Esophagus muscularis mucosa (tissue), 4 donors: ENCODE data around the gene XXYLT1. TPM values are rescaled to one million over a fixed set of nuclear protein-coding genes. Genes with fewer than 3 reads are reported as not detected.

Experiments used
- DNase-seq: peaks from one replicate; pipeline ENCODE4 v3.0.0-alpha.2; 2017; ENCODE audit errors: extremely low spot score
- H3K27ac ChIP-seq, 4 donors: fragments of 200-600 bp; sonication (generic); replicated peaks in 1 of 4; 1 replicate in 3 of 4; 2 replicates in 1 of 4; pipeline ENCODE4 v1.5.1; 2016 to 2019; ENCODE audit warnings: mild to moderate bottlenecking in 1 of 4
- H3K27me3 ChIP-seq, 4 donors: fragments of 200-600 bp; sonication (generic); one replicate each; pipeline versions ENCODE4 v1.5.1 to v1.6.0; 2016 to 2019
- H3K36me3 ChIP-seq, 4 donors: fragments of 200-600 bp; sonication (generic); one replicate each; pipeline ENCODE4 v1.5.1; 2016 to 2019
- H3K4me1 ChIP-seq, 4 donors: fragments of 200-600 bp; sonication (generic); one replicate each; pipeline ENCODE4 v1.5.1; 2016 to 2019
- H3K4me3 ChIP-seq, 4 donors: fragments of 200-600 bp; sonication (generic); 1 replicate in 2 of 4; 2 replicates in 2 of 4; pipeline ENCODE4 v1.5.1; 2016 to 2019; ENCODE audit warnings: mild to moderate bottlenecking in 4 of 4, moderate library complexity in 1 of 4
- H3K9me3 ChIP-seq, 4 donors: fragments of 200-600 bp; sonication (generic); 1 replicate in 3 of 4; 2 replicates in 1 of 4; pipeline ENCODE4 v1.5.1; 2016 to 2019
- EP300 ChIP-seq: sonication (generic); formaldehyde crosslinking; IDR thresholded peaks from one replicate; pipeline ENCODE4 v1.6.1; 2017; ENCODE audit warnings: antibody characterized with exemption
- POLR2A ChIP-seq: fragments of 450-650 bp; IDR thresholded peaks from one replicate; pipeline ENCODE4 v1.6.1; 2017; ENCODE audit warnings: antibody characterized with exemption, moderate library complexity, mild to moderate bottlenecking, low read depth
- POLR2AphosphoS5 ChIP-seq, 2 donors: sonication (generic); formaldehyde crosslinking; IDR thresholded peaks; one replicate each; pipeline ENCODE4 v1.6.1; 2017; ENCODE audit warnings: antibody characterized with exemption in 2 of 2
- WGBS: methylation state at CpG from one replicate; pipeline ENCODE4 v1.1.5; 2018; 5-methylcytosine and 5-hydroxymethylcytosine counted together
- intact Hi-C: fragments of 100-400 bp; cut with DNase I; formaldehyde crosslinking; loops from one replicate; pipeline ENCODE4 v1.15.1; 2023
- total RNA-seq, 4 donors: library from RNA; depleted of rRNA; stranded (reverse); fragments of >200 nt; gene quantifications; one replicate each; pipeline versions ENCODE4 v1.1.0 to v1.2.1, GENCODE V29; 2016
- TF ChIP-seq, protein P1 (sequence below), 3 experiments: fragments of 200-600 bp in 2 of 3; fragments of 450-650 bp in 1 of 3; sonication (generic) in 2 of 3; IDR thresholded peaks; one replicate each; pipeline ENCODE4 v1.5.1; 2017 to 2019; ENCODE audit warnings: antibody characterized with exemption in 3 of 3, mild to moderate bottlenecking in 2 of 3, moderate library complexity in 1 of 3

Gene XXYLT1
- total RNA-seq, 4 donors from 2014 or later: 8.8 to 18.5 (median 13.9) TPM

DNA sequence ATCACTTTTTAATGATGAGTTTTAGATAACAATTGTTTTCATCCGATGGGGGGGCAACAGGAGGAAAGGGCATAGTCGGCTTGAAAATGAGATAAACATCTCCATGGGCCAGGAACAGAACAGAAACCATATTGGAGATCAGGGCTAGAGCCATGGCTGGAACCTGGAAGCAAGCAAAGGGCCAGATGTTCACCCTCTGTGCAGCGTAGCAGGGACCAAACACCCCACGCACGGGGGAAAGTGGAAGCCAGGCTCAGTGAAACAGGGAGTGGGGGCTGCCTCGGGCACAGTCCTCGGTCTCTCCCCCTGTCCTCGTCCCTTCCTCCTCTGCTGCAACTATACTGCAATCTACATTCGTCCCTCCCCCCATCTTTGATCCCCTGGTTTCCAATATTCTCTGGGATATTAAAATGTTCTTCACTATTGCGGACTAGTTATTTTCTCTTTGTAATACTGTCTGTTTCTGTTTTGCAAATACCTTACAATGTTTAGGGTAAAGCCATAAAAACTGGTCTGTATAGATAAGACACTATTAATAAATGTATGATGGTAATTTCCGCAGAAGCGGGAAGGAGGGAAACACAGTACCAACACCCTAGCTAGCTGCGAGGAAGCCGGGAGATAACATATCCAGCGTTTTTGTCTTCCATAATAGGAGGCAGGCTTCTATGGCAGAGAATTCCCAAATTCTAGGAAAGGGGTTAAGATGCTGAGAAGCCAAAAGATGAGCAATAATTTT, 121.5 kb downstream of the XXYLT1 start:
- peaks cover 46 to 64% (median 59%) of the 10 kb centered on the region in 4 donors for H3K4me1 ChIP-seq
- no peaks in the 10 kb centered on the region for H3K27me3 ChIP-seq
- DNase-seq: no peak
- H3K36me3 ChIP-seq: no peaks in the 10 kb centered on the region
- TF ChIP-seq EP300 (no peak), POLR2A (no peak), POLR2AphosphoS5 (IDR thresholded peaks at IDR 0.05) (no peak)
- TF ChIP-seq, protein P1, sequence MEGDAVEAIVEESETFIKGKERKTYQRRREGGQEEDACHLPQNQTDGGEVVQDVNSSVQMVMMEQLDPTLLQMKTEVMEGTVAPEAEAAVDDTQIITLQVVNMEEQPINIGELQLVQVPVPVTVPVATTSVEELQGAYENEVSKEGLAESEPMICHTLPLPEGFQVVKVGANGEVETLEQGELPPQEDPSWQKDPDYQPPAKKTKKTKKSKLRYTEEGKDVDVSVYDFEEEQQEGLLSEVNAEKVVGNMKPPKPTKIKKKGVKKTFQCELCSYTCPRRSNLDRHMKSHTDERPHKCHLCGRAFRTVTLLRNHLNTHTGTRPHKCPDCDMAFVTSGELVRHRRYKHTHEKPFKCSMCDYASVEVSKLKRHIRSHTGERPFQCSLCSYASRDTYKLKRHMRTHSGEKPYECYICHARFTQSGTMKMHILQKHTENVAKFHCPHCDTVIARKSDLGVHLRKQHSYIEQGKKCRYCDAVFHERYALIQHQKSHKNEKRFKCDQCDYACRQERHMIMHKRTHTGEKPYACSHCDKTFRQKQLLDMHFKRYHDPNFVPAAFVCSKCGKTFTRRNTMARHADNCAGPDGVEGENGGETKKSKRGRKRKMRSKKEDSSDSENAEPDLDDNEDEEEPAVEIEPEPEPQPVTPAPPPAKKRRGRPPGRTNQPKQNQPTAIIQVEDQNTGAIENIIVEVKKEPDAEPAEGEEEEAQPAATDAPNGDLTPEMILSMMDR (IDR thresholded peaks at IDR 0.05): no peak
- intact Hi-C loops: no loop called here
- 56% methylated on average over 15 of the region's 15 CpGs for WGBS
- H3K4me3 ChIP-seq: peak overlapping the region; percentile 9 to 45 (median 28)
- peak overlapping the region; percentile 73 to 88 (median 75) for H3K27ac ChIP-seq
- H3K9me3 ChIP-seq: no peaks in the 10 kb centered on the region

DNA sequence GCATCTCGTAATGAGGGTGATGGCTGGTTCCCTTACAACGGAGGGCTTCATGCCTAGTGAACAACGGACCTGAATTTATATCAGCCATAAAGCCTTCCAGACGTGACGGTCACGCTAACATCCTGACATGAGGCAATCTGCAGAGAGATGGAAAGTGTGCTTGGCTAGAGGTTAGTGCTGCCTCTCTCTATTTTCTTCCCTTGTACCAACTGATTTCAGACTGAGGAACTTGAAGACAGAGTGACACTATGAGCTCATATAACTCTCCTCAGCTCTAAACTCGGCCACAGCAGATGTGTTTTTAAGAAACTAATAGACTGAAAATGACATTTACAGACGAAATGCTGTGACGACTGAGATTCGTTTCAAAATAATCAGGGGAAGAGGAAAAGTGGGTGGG, 122.4 kb downstream of the XXYLT1 start:
- no peak for DNase-seq
- 52% methylated on average over 10 of the region's 10 CpGs for WGBS
- intact Hi-C loops: no loop called here
- TF ChIP-seq POLR2AphosphoS5 (IDR thresholded peaks at IDR 0.05) (no peak), EP300 (no peak), POLR2A (no peak)
- TF ChIP-seq, protein P1 (IDR thresholded peaks at IDR 0.05): no peak
- peaks cover 37 to 55% (median 50%) of the 10 kb centered on the region in 4 donors for H3K4me1 ChIP-seq
- peak overlapping the region; percentile 2 to 34 (median 14) for H3K4me3 ChIP-seq
- no peaks in the 10 kb centered on the region for H3K27me3 ChIP-seq
- H3K27ac ChIP-seq: peak overlapping the region in 3 of 4 donors; percentile 44 to 88 (median 76)
- no peaks in the 10 kb centered on the region for H3K9me3 ChIP-seq
- no peaks in the 10 kb centered on the region for H3K36me3 ChIP-seq

DNA sequence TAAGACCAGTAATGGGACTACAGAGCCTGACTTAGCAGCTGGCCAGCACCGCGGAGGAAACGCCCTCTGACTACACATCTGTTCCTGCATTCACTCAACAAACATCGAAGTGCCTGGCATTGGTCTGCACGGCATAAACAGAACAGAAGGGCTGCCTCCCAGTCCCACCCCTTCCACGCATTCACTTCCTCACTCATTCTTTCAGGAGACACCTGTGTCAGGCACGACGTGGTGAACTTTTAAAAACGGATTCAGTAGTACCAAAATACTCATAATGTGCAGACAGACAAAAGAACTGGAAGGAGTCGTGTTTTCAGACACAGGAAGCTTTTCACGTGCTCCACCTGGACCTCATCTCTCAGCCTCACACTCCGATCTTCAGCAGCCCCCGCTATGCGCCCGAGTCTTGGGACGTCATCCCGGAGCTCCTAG, 123.3 kb downstream of the XXYLT1 start:
- intact Hi-C loops: no loop called here
- peaks cover 28 to 46% (median 41%) of the 10 kb centered on the region in 4 donors for H3K4me1 ChIP-seq
- no peaks in the 10 kb centered on the region for H3K27me3 ChIP-seq
- WGBS: 58% methylated on average over 17 of the region's 17 CpGs
- H3K4me3 ChIP-seq: peak overlapping the region; percentile 21 to 46 (median 28)
- no peaks in the 10 kb centered on the region for H3K36me3 ChIP-seq
- H3K27ac ChIP-seq: peak overlapping the region; percentile 29 to 88 (median 60)
- TF ChIP-seq POLR2AphosphoS5 (IDR thresholded peaks at IDR 0.05): peak; percentile 35 to 56
- TF ChIP-seq, protein P1 (IDR thresholded peaks at IDR 0.05): no peak
- H3K9me3 ChIP-seq: no peaks in the 10 kb centered on the region
- DNase-seq: no peak

- no peaks in the 10 kb centered on the region for H3K27me3 ChIP-seq
- 78% methylated on average over 8 of the region's 8 CpGs for WGBS
- H3K4me3 ChIP-seq: no peak overlapping the region
- H3K27ac ChIP-seq: no peak overlapping the region
- H3K4me1 ChIP-seq: peaks cover 19 to 30% (median 28%) of the 10 kb centered on the region in 4 donors
- no peak for TF ChIP-seq EP300
- no peak for TF ChIP-seq POLR2A
- TF ChIP-seq, protein P1 (IDR thresholded peaks at IDR 0.05): no peak
- TF ChIP-seq POLR2AphosphoS5 (IDR thresholded peaks at IDR 0.05): no peak
- no peaks in the 10 kb centered on the region for H3K9me3 ChIP-seq
- no peaks in the 10 kb centered on the region for H3K36me3 ChIP-seq
- intact Hi-C loops: no loop called here
- no peak for DNase-seq
Observed at GRCh38 chr3:195146131-195146530, 124.8 kb downstream of the XXYLT1 start.
